Nucleus accumbens (tissue), 56 donors: ENCODE data around the gene PTPN21.
A peak's percentile ranks its signal among the peaks of the same experiment; 100 is the strongest.

Source experiments
- DNase-seq, 56 donors: peaks; one replicate each; lab custom pipeline; 2025; lab: John Stamatoyannopoulos, UW

PTPN21 gene

DNA sequence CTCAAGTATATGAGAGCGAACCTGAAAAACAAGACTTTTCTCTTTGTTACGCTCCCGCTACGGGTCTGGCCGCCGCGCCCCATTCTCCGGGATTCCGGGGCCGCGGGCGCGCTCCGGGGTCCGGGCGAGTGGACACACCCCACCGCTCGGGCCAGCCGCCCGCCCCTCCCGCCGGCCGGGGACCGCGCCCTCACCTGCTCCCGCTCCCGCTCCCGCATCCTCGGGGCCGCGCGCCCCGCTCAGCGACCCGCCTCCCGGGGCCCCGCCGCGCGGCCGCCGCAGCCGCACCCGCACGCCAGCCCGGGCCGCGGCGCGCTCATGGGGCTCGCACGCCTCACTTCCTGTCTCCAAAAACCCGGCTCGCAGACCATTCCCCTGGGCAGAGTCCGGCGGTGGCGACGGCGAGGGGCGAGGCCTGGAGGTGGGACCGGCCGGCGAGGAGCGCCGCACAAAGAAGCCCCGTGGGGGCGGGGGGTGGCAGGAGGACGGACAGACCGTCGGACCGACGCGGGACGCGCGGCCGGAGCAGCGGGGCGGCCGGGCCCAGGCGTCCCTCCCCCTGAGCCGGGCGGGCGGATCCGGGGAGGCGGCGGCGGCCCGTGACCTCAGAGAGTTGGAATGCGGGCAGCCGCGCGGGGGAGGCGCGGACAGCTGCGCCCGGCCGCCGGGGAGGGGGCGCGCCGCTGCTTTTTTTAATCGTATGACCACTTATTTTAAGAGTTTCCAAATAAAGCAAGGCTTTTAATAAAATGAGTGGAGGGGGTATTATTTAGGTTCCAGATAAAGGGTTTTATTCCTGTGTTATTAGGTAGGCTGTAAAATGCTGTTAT lies at the start of gene PTPN21:
PTPN21 (minus strand) TSS at position 551 of the 830 bp plus-strand sequence. CDS start 4,590 bp downstream, outside the sequence.
- peak in 43 of 56 donors; percentile 7 to 77 (median 41) for DNase-seq

DNA sequence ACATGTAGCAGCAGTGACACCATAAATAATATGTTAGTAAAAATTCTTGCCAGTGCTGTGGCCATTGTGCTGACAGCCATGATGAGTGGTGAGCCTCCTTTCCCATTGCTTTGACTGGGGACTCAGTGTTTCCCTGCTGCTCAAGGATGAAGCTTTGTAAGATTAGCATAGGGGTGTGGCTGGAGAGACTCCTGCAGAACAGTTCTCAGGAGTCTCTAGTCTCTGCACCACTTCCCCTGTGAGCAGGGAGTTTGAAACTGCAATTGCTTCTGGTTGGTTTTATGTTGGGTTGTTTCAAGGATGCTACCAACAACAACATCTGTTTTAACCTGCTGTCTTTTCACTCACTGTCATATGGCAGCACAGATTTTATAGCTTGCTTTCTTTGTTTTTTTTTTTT lies 49.4 kb upstream of the PTPN21 start:
- no peak for DNase-seq

- DNase-seq: no peak
Measured at GRCh38 chr14:88599761-88600439, 45.1 kb upstream of the PTPN21 start.

- no peak for DNase-seq
Measured at GRCh38 chr14:88599326-88599725, 44.5 kb upstream of the PTPN21 start.

DNA sequence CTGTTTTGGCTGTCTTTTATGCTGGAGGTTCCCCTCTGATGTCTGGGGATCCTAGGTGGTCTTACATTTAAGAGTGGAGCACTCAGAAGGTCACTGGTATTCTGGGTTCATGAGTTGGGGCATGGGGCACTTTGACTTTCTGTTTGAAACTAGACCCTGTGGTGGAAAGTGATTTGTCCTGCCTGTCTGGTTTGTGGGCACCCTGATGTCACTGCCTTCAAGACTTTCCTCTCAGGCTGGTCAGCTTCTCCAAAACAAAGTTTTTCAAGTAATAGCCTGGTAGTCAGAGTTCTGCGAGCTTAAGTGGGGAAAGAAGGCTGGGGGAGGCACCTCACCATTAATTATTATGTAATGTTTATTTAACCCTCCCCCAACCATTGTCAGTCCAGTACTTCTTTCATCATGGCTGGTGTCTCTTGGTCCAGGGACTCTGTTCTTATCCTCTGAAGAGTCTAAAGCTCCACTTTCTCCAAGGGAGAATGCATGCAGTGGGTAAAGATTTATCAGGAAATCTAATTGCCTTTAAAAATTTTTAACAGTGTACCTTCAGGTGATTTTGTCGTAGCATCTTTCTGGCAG lies 43.4 kb upstream of the PTPN21 start:
- no peak for DNase-seq

GRCh38 chr14:88597601-88598000 lies 42.8 kb upstream of the PTPN21 start:
- DNase-seq: peak in 13 of 56 donors; percentile 7 to 56 (median 29)

DNA sequence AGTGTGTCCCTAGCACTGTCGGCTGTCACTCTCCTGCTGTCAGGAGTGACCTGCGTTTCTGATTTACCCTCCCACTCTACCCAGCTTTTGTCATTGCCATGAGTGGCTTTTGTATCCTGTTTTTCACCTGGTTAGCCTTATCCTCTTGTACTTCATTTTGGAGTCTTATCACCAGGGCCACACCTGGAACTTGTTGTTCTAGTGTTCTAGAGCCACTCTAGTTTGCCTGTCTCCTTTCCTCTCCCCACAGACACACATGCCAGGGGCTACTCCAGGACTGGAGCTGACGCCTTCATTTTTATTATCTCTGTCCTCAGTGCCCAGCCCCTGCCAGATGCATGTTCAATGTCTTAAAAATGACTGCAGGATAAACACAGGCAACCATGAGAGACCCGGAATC lies 42.2 kb upstream of the PTPN21 start:
- DNase-seq: no peak

DNA sequence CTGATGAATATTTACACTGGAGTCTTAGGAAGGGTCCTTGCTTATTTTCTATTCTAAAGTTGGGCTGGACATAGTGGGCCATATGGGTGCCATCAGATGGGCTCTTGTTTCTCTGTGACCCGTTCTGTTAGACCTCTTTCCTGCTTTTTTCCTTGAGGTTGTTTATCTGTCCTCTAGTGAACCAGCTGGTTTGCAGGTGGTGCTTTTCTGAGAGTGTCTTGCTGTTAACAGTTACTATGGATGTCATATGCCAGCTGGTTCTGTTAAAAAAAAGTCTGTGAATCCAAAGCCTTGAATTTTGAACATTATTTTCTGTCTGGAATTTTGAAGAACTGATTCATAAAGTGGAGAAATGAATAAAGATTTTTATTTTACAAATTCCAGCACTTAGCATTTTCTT lies 37.2 kb upstream of the PTPN21 start:
- no peak for DNase-seq

DNA sequence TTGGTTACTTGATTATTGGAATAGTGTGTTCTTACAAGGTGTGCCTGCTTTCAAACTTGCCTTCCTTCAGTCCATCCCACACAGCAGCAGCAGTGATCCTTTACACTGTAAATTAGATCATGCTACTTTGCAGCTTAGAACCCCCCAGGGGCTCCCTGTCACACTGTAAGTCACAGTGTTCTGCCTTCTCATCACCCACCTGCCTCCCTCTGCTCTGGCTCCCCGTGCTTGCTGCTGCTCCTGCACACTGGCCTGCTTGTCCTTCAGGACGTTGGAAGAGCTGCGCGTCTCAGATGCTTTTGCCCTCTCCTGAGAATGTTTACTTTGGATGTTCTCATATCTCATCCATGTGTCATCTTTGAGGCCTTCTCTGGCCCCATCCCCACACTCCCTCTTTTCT lies 35.4 kb upstream of the PTPN21 start:
- peak in 5 of 56 donors; percentile 5 to 21 (median 13) for DNase-seq

GRCh38 chr14:88588081-88588480 lies 33.3 kb upstream of the PTPN21 start:
- DNase-seq: no peak

- DNase-seq: no peak
Measured at GRCh38 chr14:88584451-88584850, 29.6 kb upstream of the PTPN21 start.

DNA sequence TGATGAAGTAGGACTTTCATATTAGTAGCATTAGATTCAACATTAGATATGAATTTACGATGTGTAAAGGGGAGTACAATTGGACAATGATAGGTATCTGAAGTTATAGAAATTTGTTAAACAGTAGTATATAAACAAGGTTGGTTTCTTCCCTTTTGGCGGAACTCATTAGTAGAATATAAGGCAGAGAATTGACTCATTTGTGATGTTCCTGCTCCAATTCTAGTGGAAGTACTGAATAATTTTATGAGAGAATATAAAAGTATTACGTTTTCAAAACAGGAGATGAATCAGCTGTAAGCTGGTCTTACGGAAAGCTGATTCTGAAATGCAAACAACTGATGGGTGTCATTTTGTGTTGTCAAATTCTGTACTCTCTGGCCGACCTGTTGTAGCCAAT lies 21.4 kb upstream of the PTPN21 start:
- DNase-seq: no peak

DNA sequence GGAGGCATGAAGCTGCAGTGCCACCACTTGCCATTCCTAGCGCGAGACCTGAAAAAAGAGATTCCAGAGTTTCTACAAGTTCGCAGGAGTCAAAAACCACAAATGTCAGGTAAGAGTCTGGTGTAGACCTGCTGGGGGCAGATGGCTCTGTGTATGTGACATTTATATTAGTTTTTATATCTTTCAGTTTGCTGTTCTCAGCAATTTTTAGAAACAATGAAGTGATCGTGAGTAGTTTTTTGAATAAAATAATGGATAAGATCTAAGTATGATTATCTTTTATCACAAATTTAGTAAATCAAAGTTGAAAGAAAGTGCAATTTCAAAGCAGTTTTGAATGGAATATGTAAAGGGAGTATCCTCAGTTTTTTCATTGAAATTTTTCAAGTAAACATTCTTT lies 17.3 kb upstream of the PTPN21 start:
- DNase-seq: no peak

DNA sequence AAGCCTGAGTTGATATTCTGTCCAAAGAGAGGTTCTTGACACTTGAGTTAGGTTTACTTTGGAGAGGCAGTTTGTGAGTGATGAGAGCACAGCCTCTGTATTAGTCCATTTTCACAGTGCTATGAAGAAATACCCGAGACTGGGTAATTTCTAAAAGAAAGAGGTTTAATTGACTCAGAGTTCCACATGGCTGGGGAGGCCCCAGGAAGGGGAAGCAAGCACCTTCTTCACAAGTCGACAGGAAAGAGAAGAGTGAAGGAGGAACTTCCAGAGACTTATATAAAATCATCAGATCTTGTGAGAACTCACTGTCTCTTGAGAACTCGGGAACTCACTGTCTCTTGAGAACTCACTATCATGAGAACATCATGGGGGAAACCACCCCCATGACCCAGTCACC lies 13.4 kb upstream of the PTPN21 start:
- no peak for DNase-seq

- DNase-seq: no peak
Measured at GRCh38 chr14:88565427-88565826, 10.6 kb upstream of the PTPN21 start.

DNA sequence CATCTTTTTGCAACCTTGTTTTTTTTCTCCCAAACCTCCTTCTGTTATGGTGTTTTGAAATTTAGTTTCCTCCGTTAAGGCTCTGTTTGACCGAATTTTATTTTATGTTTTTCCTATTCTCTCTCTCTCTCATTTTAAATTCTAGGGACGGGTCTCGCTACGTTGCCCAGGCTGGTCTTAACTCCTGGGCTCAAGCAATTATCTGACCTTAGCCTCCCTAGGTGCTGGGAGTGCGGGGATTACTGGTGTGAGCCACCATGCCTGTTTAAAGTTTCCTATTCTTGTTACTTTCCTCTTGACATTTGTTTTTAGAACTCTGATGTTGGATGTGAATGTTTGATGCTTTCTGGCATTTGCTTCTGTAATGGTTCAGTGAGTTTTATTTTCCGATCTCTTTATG lies 9.0 kb upstream of the PTPN21 start:
- no peak for DNase-seq

DNA sequence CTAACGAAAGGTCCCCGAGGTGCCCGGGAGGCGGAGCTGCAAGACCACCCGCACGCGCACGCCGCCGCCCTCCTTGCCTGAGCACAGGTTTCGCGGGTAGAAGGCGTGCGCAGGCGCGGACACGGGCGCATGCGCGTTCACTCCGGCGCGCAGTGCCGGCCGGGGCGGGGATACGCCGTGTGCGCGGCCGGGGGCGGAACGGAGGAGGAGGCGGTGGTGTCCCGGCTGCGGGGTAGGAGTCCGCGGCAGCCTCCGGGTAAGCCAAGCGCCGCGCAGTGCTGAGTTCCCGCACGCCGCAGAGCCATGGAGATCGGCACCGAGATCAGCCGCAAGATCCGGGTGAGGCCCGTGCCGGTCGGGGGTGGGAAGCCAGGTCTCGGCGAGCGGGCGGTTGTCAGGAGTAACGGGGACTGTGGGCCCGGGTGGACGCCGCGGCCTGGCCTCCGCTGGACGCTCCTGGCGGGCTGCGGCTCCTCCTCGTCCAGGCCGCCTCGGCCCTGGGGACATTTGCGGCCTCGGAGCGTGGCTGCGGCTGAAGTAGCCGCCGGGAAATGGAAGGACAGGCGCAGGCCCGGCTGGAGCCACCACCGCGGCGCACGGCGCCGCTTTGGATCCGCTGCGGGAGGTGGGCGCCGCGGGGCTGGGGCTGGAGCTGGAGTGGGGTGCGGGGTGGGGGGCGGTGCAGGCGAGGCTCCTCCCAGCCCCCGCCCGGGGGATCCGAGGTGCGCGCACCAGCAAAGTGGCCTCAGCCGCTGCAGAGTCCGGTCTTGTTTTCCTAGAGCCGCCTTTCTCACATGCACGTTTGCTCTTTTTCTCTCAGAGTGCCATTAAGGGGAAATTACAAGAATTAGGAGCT lies 8.3 kb upstream of the PTPN21 start, which contains the start of gene ZC3H14:
ZC3H14 (plus strand) TSS at position 207 of the 856 bp plus-strand sequence; CDS start at position 304, 97 bp downstream.
- DNase-seq: peak in 54 of 56 donors; percentile 34 to 89 (median 77)

DNA sequence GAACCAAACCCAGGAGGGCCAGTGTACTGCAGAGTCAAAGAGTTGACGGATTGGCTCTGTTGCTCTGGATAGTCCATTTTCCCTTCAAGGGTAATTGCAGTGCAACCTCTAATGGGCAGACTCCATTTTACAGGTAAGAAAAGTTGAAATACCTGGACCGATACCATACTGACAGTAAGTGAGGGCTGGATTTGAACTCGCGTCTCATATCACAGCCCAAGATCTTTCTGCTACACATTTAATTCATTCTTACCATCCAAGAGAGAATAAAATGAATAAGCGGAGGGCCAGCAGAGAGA lies 7.7 kb upstream of the PTPN21 start:
- DNase-seq: no peak

GRCh38 chr14:88559852-88560251 lies 5.0 kb upstream of the PTPN21 start:
- DNase-seq: no peak

- no peak for DNase-seq
Measured at GRCh38 chr14:88556581-88556980, 1.8 kb upstream of the PTPN21 start.
